LNCaP clone FGC (cell line): ENCODE measurements around the gene SGCA.
A peak's percentile ranks its signal among the peaks of the same experiment; 100 is the strongest.

Experiments used
- DNase-seq: peaks from one replicate; pipeline ENCODE4 v3.0.0-alpha.2; 2011; ENCODE audit warnings: low read depth
- H3K4me3 ChIP-seq: 2 replicates; pipeline ENCODE4 v1.5.1; 2011; ENCODE audit warnings: mild to moderate bottlenecking, low read depth, low read length, control low read depth
- TF ChIP-seq, protein P1 (sequence below): IDR thresholded peaks from 2 replicates; pipeline ENCODE4 v1.5.1; 2012; ENCODE audit warnings: mild to moderate bottlenecking; ENCODE audit not compliant: control insufficient read depth, insufficient read depth; ENCODE audit errors: extremely low read depth

SGCA gene

DNA sequence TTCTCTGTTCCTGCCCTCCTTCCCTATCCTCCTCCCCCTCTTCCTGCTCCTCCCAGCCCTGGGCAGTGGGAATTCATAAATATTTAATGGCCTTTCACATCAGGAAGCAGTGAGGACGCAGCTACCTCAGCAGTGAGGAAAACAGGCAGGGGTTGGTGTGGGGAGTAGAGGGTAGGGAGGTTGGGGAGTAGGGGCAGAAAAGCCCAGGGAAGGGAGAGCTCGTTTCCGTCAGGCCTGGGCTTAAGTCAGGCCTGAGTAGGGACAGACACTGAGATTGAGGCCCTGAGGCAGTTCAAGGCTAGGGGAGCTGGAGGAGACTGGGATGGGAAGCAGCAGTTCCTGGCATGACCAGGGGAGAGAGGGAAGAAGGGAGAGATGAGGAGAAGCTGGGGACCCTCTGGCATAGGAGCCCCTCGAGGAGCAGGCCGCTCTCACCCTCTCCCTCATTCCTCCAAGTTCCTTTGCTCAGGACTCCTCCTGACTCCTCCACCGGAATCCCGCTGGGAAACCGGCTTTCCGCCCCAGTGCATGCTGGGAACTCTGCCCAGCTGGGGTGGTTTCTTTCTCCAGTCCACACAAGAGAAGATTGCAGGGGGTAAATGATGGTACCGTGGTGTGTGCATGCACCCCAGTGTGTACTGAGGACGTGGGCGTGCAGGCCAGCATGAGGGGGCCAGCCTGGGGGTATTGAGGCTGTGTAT lies 42.0 kb upstream of the SGCA start:
- no peak overlapping the region for H3K4me3 ChIP-seq
- TF ChIP-seq, protein P1, sequence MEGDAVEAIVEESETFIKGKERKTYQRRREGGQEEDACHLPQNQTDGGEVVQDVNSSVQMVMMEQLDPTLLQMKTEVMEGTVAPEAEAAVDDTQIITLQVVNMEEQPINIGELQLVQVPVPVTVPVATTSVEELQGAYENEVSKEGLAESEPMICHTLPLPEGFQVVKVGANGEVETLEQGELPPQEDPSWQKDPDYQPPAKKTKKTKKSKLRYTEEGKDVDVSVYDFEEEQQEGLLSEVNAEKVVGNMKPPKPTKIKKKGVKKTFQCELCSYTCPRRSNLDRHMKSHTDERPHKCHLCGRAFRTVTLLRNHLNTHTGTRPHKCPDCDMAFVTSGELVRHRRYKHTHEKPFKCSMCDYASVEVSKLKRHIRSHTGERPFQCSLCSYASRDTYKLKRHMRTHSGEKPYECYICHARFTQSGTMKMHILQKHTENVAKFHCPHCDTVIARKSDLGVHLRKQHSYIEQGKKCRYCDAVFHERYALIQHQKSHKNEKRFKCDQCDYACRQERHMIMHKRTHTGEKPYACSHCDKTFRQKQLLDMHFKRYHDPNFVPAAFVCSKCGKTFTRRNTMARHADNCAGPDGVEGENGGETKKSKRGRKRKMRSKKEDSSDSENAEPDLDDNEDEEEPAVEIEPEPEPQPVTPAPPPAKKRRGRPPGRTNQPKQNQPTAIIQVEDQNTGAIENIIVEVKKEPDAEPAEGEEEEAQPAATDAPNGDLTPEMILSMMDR = no peak
- no peak for DNase-seq

DNA sequence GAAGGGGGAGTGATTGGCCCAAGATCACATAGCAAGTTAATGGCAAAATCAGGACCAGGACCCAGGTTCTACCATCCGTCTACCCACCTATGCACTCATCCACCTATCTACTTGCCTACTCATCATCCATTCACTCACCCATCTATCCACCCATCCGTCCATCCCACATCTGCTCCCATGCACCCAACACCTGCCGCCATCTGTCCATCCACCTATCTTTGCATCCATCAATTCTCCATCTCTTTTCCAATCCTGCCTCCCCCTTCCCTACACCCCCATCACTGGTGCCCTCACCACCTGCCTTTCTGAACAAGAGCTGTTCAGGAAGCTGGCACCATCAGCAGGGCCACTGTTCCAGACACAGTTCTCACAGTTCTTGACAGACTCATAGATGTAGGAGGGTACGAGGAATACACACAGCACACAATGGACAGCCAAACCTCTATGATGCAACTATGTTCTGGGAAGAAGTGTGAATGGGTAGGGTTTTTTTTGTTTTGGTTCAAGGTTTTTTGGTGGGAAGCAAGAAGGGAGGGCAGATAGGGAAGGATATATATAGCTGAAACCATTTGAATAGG lies 40.3 kb upstream of the SGCA start:
- TF ChIP-seq, protein P1 = no peak
- no peak for DNase-seq
- no peak overlapping the region for H3K4me3 ChIP-seq

DNA sequence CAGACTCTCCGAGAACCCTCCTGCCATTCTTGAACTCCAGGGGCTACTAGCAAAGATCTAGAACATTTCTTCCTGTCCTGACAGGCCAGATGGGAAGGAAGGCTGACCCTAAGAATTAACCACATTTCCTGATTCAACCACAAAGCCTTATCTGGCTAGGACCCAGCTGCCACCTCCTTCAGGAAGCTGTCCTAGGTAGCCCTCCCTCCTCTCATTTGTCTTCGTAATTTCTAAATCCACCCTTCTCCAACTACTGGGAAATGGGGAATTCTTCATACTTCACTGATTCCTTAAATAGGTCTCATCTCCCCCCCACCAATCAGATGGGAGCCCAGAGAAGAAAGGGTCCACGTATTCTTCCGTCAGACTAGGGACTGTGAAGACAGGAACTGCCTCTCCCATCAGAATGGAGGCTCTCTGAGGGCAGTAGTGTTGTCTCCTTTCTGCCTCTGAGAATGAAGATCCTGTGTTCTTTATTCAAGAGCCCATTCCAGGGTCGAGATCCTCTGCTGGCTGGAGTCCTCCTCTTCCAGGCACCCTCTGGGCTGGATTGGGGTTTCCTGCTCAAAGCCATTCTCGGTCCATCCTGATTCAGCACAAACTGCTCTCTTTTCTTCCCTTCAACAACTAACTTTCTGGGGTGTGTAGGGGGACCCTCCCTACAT lies 38.0 kb upstream of the SGCA start:
- no peak for DNase-seq
- TF ChIP-seq, protein P1 = no peak
- no peak overlapping the region for H3K4me3 ChIP-seq

DNA sequence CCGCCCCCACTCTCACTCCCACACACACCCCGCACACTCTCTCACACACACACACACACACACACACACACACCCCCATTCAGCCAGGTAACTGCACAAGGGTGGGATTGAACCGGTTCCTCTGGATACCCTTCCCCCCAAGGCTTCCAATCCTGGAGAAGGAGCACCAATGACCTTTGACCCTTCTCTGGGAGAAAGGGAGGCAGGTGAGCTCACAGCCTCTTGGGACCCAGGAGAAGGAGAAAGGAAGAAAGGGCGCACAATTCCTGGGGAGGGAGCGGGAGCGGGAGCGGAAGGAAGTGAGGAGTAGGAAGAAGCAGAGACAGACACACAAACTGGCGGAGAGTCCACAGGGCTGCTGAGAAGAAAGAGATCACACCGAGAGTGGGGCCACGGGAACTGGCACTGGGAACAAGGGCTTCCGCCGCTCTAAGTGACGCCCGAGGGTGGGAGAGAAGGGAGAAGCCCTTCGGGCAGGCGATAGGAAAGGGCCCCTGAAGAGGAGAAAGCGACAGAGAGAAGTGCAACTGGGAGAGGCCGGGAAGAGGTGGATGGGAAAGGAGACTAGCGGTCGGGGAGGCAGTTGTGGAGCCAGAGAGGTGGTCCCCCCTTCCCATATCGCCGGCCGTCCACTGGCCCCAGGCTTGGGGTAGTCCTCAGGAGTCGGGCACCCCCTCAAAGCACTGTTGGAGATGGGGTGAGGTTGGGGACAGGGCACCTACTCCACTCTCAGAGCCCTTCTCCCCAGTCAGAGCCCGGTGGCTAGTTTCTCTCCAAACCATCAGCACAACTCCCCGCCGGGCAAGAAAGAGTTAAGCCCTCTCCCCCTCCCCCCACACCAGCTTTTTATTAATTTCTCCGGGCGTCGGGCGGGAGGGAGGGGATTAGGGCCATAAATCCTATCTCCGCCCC lies 37.1 kb upstream of the SGCA start:
- TF ChIP-seq, protein P1 = no peak
- no peak for DNase-seq
- no peak overlapping the region for H3K4me3 ChIP-seq

DNA sequence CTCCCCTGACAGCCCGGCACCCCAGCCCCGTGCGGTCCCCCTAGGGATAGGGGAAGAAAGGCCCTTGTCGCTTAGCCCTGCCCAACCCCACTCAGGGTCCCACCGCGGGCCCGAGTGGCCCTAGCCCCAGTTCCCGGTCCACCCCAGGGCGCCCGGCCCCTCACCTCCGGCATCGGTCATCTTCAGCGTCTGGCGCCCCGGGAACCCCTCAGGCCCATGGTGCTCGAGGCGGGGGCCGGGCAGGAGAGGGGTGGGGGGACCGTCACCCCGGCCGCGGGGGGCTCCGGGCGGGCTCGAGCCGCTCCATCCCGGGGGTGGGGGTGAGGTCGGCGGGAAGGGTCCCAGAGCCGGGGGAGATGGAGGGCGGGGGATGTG lies 36.5 kb upstream of the SGCA start:
- H3K4me3 ChIP-seq = 0 out of 2 replicates have a peak overlapping the region, but pooled peaks have one; percentile 7
- TF ChIP-seq, protein P1 = no peak
- no peak for DNase-seq

DNA sequence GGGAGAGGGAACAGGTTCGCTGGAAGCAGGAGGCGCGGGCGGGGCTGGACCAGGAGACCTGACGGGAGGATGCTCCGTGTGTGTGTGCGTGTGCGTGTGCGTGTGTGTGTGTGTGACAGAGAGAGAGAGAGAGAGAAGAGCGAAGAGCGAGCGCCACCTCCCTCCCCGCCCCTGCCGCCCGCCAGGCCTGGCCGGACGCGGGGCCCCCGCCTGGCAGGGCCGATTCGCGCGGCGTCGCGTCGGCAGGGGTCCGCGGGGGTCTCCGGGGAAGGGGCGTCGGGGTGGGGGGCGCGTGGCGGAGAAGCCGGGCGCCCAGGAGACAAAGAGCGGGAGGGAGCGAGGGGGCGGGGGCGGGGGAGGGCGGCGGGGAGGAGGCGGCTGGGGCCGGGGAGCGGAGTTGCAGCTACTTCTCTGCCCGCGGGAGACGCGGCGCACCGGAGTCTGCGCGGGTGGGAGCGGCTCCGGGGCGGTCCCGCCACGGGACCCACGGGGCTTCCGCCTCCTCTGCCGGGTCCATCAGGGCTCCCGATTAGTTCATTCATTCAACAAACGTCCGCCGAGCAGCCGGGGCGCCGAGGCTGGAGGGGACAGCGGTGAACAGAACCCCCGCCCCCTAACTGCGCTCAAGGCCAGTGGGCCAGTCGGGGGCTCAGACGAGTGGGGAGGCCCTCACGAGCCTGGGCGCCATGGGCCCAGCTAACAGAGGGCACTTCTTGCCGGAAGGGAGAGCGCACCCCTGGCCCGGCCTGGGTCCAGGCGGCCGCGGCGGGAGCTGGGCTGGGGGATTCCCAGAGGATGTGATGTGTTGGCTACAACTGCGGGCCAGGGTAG lies 35.9 kb upstream of the SGCA start, which contains the start of gene SAMD14:
SAMD14 (minus strand) TSS at position 433 of the 831 bp plus-strand sequence. CDS start 5,201 bp downstream, outside the sequence.
- no peak for DNase-seq
- TF ChIP-seq, protein P1 = no peak
- H3K4me3 ChIP-seq = 0 out of 2 replicates have a peak within 1 kb of the TSS, but pooled peaks have one; percentile 29
